Naive thymus-derived CD8-positive, alpha-beta T cell (primary cell): Measurements from ENCODE around the gene TMEM205. TPM values are rescaled to one million over a fixed set of nuclear protein-coding genes. Genes with fewer than 3 reads are reported as not detected.
A peak's percentile ranks its signal among the peaks of the same experiment; 100 is the strongest.

Source experiments
- ATAC-seq, 2 donors: fragments of 150-1000 bp; cut with Tn5 transposase in 1 of 2; sonication (Bioruptor Pico), chemical (Tn5 transposase) in 1 of 2; 1 replicate in 1 of 2; 2 replicates in 1 of 2; pipeline ENCODE4 v1.10.0; 2021; ENCODE audit warnings: mild to moderate bottlenecking in 2 of 2, moderate library complexity in 2 of 2
- POLR2A ChIA-PET: fragments of 350-600 bp; sonication (Branson Sonifier 250); formaldehyde crosslinking; loops from one replicate; lab custom pipeline; 2021; ENCODE audit warnings: antibody characterized with exemption; lab: Charles Lee
- DNase-seq, 10 donors: peaks; one replicate each; pipeline versions ENCODE4 v3.0.0 to v3.0.0-alpha.2; 2020 to 2022
- H3K27ac Mint-ChIP-seq, 10 donors: one replicate each; pipeline ENCODE4 v1.8.0; 2020 to 2022; ENCODE audit warnings: mild to moderate bottlenecking in 10 of 10, mixed read lengths in 10 of 10, moderate library complexity in 4 of 10, inconsistent platforms in 1 of 10
- H3K27me3 Mint-ChIP-seq, 5 donors: one replicate each; pipeline ENCODE4 v1.8.0; 2021 to 2022; ENCODE audit warnings: mixed read lengths in 5 of 5
- H3K36me3 Mint-ChIP-seq, 3 donors: one replicate each; pipeline ENCODE4 v1.8.0; 2020 to 2022; ENCODE audit warnings: mixed read lengths in 3 of 3, mild to moderate bottlenecking in 2 of 3, inconsistent platforms in 1 of 3
- H3K4me1 Mint-ChIP-seq, 4 donors: one replicate each; pipeline ENCODE4 v1.8.0; 2021 to 2022; ENCODE audit warnings: mixed read lengths in 4 of 4
- H3K4me3 Mint-ChIP-seq, 10 donors: one replicate each; pipeline ENCODE4 v1.8.0; 2020 to 2022; ENCODE audit warnings: mild to moderate bottlenecking in 10 of 10, mixed read lengths in 10 of 10, moderate library complexity in 6 of 10, inconsistent platforms in 1 of 10
- H3K9me3 Mint-ChIP-seq, 9 donors: one replicate each; pipeline ENCODE4 v1.8.0; 2020 to 2022; ENCODE audit warnings: mixed read lengths in 9 of 9, mild to moderate bottlenecking in 3 of 9, inconsistent platforms in 1 of 9, moderate library complexity in 1 of 9
- polyA plus RNA-seq, 3 donors: library from polyadenylated mRNA; unstranded; fragments of 300-500 nt; fragmentation: Illumina TruSeq; gene quantifications; one replicate each; pipeline ENCODE4 v1.2.3, GENCODE V29; 2021
- total RNA-seq, 8 experiments: library from RNA in 2 of 8; stranded (reverse) in 2 of 8; gene quantifications; one replicate each; pipeline ENCODE4 v1.2.3 and lab custom pipeline; 2021 to 2026

The TMEM205 gene
- total and polyA plus RNA-seq, 5 experiments from 2014 or later = 22.9 to 76.1 (median 56.6) TPM

DNA sequence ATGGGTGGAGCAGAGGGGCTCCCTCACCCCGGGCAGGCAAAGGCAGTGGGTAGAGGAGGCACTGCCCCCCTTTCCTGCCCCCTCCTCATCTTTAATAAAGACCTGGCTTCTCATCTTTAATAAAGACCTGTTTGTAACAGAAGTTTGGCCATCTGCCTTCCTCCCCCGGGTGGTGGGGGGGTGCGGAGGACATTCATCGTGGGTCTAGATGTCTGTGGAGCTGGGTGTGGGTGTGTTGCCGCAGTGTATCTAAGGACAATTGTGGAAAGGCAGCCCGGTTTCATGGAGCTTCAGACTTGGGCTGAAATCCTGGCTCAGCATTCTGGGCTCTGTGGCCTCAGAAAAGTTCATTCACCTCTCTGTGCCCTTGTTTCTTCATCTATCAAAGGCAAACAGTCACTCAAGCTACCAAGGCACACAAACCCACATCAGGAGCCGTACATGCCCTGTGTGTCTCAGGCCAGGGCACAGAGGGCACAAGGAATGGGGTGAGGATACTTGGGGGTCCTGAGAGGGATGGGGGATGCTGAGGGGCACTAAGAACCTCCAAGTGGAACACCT is 19.6 kb upstream of the TMEM205 start:
- H3K27me3 Mint-ChIP-seq = no peaks in the 10 kb centered on the region
- H3K4me3 Mint-ChIP-seq = no peak overlapping the region
- H3K36me3 Mint-ChIP-seq = peaks cover 0 to 46% (median 6%) of the 10 kb centered on the region in 3 donors
- peaks cover 0 to under 1% (median under 1%) of the 10 kb centered on the region in 4 donors for H3K4me1 Mint-ChIP-seq
- no peaks in the 10 kb centered on the region for H3K9me3 Mint-ChIP-seq
- no peak overlapping the region for H3K27ac Mint-ChIP-seq
- POLR2A ChIA-PET = no interaction called here
- ATAC-seq = no peak
- DNase-seq = no peak

DNA sequence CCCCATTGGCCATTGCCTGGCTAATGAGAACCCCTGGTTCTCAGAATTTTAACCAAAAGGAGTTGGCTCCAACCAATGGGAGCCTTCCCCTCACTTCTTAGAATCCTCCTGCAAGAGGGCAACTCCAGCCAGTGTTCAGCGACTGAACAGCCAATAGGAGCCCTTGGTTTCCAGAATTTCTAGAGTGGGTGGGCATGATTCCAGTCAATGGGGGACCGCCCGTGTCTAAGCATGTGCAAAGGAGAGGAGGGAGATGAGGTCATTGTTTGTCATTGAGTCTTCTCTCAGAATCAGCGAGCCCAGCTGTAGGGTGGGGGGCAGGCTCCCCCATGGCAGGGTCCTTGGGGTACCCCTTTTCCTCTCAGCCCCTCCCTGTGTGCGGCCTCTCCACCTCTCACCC is 18.9 kb upstream of the TMEM205 start:
- Mint-ChIP-seq H3K4me1 (no peaks in the 10 kb centered on the region), H3K27ac (peak overlapping the region in 1 of 10 donors; percentile 34), H3K4me3 (no peak overlapping the region), H3K9me3 (no peaks in the 10 kb centered on the region), H3K27me3 (no peaks in the 10 kb centered on the region), H3K36me3 (peaks cover 0 to 42% (median 5%) of the 10 kb centered on the region in 3 donors)
- no peak for ATAC-seq
- POLR2A ChIA-PET = interaction anchor here (0.6 kb wide), 1 partner anchor 639 kb away, joined by 3 read pairs; no protein-coding TSS in a partner anchor
- DNase-seq = no peak

DNA sequence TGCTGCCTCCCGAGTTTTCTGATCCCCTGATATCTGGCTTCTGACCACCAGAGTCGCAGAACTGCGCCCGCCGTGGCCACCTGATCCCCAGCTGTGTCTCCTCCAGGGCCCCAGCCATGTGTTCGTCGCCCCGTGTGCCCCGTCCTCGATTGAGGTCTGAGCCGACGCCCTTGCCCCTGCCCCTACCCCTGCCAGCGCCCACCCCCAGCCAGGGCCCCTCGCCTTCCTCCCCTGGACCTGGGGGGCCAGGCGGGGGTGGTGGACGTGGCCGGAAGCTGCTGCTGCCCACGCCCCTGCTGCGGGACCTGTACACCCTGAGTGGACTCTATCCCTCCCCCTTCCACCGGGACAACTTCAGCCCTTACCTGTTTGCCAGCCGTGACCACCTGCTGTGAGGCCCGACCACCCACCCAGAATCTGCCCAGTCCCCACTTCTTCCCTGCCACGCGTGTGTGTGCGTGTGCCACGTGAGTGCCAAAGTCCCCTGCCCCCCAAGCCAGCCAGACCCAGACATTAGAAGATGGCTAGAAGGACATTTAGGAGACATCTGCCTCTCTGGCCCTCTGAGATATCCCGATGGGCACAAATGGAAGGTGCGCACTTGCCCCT is 18.3 kb upstream of the TMEM205 start:
- Mint-ChIP-seq H3K36me3 (peaks cover 0 to 37% (median 3%) of the 10 kb centered on the region in 3 donors), H3K27me3 (no peaks in the 10 kb centered on the region), H3K4me3 (no peak overlapping the region), H3K4me1 (no peaks in the 10 kb centered on the region), H3K27ac (peak overlapping the region in 1 of 10 donors; percentile 34), H3K9me3 (no peaks in the 10 kb centered on the region)
- ATAC-seq (no peak), DNase-seq (no peak)
- POLR2A ChIA-PET = interaction anchor here (0.6 kb wide), 1 partner anchor 639 kb away, joined by 3 read pairs; no protein-coding TSS in a partner anchor

DNA sequence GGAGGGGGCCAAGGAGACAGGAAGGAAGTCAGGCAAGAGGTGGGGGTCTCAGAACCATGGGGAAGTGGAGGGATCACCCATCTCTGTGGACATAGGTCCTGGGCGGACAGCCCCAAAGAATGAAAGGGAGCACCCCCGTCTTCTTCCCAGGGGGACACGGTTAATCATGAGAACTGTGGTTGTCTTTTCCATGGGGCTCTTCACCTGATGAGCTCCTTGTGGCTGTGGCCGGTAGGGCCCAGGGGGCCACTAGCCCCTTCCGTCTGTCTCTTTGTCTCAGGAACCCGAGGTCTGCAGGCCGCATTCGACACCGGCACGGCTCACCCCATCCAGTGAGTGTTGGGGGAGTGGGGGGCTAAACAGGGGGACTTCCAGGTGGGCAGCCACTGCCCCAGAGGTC is 17.8 kb upstream of the TMEM205 start:
- H3K36me3 Mint-ChIP-seq = peaks cover 0 to 32% (median 0%) of the 10 kb centered on the region in 3 donors
- no peaks in the 10 kb centered on the region for H3K9me3 Mint-ChIP-seq
- H3K4me1 Mint-ChIP-seq = no peaks in the 10 kb centered on the region
- H3K27ac Mint-ChIP-seq = no peak overlapping the region
- POLR2A ChIA-PET = no interaction called here
- H3K27me3 Mint-ChIP-seq = no peaks in the 10 kb centered on the region
- no peak overlapping the region for H3K4me3 Mint-ChIP-seq
- DNase-seq = no peak
- ATAC-seq = no peak

DNA sequence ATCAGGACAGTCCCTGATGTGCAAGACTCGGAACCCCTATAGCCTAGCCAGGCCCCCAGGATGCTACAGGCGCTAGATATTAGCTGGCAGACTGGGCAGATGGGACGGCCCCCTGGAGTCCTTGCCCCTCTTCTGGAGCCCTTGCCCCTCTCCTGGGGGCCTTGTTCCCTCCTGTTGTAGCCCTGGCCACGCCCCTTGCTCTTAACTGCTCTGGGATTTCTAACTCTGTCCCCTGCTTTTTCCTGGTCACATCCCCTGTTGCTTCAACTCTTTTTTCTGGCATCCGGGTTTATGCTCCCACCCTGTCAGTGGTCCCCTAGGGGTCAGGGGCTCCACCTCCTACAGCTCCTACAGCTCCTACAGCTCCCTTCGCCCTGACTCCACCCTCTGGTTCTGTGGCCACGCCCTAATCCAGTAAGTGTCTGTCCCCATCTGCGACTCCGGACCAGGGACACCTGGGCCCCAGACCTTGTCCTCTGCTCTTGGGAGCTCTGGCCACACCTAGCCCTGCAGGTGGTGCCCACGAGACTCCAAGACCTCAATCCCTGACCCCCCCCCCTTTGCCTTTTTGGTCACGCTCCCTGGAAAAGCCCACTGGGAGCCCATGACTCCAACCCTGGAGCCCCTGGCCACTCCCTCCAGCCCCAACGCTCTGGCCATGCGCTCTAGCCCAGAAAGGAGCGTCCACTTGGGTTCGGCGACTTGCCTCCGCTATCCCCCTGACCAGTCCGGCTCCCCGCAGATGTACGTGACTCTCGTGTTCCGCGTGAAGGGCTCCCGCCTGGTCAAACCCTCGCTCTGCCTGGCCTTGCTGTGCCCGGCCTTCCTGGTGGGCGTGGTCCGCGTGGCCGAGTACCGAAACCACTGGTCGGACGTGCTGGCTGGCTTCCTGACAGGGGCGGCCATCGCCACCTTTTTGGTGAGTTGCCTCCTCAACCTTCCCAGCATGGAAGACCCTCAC is 16.0 kb upstream of the TMEM205 start:
- Mint-ChIP-seq H3K4me1 (peaks cover 0 to 3% (median 0%) of the 10 kb centered on the region in 4 donors), H3K27ac (no peak overlapping the region), H3K9me3 (no peaks in the 10 kb centered on the region), H3K36me3 (peaks cover 0 to 18% (median 0%) of the 10 kb centered on the region in 3 donors), H3K27me3 (peaks cover 0 to 3% (median 0%) of the 10 kb centered on the region in 5 donors), H3K4me3 (no peak overlapping the region)
- no peak for ATAC-seq
- DNase-seq = no peak
- POLR2A ChIA-PET = interaction anchor here (0.7 to 2.4 kb wide), 2 partner anchors 15 to 21 kb away, joined by 3 to 6 read pairs; partner anchors contain the start of genes CCDC159 and TMEM205

DNA sequence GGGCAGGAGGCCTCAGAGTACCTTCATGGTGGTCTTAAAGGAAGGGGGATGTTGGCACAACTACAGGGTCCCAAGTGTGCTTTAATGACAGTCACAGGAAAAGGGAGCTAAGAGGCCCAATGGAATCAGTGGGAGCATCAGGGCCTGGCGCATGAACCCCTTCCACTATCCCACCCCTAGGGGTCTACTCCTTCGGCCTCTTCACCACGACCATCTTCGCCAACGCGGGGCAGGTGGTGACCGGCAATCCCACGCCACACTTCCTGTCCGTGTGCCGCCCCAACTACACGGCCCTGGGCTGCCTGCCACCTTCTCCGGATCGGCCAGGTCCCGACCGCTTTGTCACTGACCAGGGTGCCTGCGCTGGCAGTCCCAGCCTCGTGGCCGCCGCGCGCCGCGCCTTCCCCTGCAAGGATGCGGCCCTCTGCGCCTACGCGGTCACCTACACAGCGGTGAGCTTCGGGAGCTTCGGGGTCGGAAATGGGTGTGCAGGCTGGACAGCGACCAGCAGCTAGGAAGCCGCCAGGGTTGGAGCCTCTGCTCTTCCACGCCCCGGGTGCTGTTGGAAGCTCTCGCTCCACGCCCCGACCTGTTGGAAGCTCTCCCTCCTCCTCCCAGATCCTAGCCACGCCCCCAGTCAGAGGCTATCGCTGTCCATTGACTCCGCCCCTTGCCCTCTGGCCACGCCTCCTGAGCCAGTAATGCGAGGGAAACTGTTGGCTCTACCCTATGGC is 15.1 kb upstream of the TMEM205 start:
- Mint-ChIP-seq H3K36me3 (peaks cover 0 to 14% (median 0%) of the 10 kb centered on the region in 3 donors), H3K4me1 (peaks cover 2 to 5% (median 4%) of the 10 kb centered on the region in 4 donors), H3K27ac (peak overlapping the region in 1 of 10 donors; percentile 24), H3K27me3 (peaks cover 0 to 8% (median 7%) of the 10 kb centered on the region in 5 donors), H3K4me3 (no peak overlapping the region), H3K9me3 (no peaks in the 10 kb centered on the region)
- ATAC-seq = no peak
- no peak for DNase-seq
- POLR2A ChIA-PET = interaction anchor here (0.7 to 2.4 kb wide), 2 partner anchors 14 to 22 kb away, joined by 3 to 6 read pairs; partner anchors contain the start of genes CCDC159 and TMEM205

DNA sequence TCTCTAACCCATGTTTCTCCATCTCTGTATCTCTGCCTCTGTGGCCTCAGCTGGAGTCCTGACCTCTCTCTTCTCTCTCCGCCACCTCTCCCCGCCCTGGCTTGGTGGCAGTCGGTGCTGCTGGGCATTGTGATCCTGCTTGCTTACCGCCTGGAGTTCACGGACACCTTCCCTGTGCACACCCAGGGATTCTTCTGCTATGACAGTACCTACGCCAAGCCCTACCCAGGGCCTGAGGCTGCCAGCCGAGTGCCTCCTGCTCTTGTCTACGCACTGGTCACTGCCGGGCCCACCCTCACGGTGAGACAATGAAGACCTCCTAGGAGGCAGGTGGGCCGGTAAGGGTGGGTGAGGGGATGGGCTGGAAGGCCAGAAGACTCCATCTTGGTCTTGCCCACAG is 13.4 kb upstream of the TMEM205 start:
- DNase-seq (no peak), ATAC-seq (no peak)
- Mint-ChIP-seq H3K4me1 (peaks cover 9 to 18% (median 15%) of the 10 kb centered on the region in 4 donors), H3K27me3 (peaks cover 4 to 17% (median 15%) of the 10 kb centered on the region in 5 donors), H3K36me3 (no peaks in the 10 kb centered on the region), H3K9me3 (no peaks in the 10 kb centered on the region), H3K27ac (no peak overlapping the region), H3K4me3 (no peak overlapping the region)
- POLR2A ChIA-PET = no interaction called here

DNA sequence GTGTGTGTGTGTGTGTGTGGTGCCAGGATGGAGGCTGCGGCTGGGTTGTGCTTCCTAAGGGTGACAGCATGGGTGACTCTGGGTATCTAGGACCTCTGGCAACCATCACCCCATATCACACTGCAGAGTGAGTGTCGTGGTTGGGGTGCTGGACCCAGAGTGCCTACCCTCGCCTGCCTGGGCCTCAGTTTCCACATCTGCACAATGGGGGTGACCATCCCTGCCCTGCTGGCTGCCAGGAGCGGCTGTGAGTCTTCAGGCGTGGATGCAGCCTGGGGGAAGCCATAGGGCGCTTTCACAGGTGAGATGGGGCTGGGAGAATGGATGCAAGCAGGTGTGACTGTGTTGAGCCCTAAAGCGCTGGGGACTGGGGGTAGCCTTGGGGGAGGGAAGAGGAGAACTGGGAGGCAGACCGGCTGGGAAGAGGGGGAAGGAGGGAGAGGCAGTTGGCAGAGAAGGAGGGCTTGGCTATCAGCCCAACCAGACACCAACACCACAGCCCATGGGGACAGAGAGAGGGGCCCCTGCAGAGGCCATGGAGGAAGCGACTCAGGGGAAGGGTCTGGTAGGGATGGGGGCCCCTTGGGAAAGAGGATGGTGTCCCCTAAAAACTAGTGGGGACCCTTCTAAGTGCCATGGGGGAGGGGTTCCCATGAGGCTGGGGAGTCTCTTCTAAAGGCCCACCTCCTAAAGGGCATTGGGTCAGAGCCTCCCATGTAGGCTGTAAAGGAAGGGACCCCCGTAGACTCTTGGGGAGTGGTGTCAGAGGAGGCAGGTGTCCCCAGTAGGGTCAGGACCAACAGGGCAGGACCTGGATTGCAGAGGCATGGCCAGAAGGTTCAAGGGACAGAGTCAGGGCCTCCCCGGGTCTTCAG is 10.8 kb upstream of the TMEM205 start:
- POLR2A ChIA-PET = no interaction called here
- H3K27ac Mint-ChIP-seq = no peak overlapping the region
- ATAC-seq (no peak), DNase-seq (no peak)
- H3K27me3 Mint-ChIP-seq = peaks cover 4 to 17% (median 15%) of the 10 kb centered on the region in 5 donors
- H3K4me3 Mint-ChIP-seq = peak overlapping the region in 4 of 10 donors; percentile 17 to 84 (median 79)
- H3K4me1 Mint-ChIP-seq = peaks cover 9 to 21% (median 16%) of the 10 kb centered on the region in 4 donors
- H3K9me3 Mint-ChIP-seq = no peaks in the 10 kb centered on the region
- no peaks in the 10 kb centered on the region for H3K36me3 Mint-ChIP-seq

DNA sequence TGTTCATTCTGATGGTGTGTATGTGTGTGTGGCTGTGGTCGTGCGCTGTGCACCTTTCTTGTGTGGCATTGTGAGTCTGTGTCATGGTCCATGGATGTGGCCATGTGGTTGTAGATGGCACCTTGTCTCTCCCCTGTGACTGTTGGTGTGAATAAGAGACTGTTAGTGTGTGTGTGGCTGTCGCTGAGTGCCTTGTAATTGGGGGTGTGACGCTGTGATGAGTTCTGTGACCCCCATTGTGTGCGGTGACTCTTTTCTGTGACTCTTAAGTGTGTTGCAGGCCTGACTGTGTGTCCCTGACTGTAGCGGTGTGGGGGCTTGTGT is 10.0 kb upstream of the TMEM205 start:
- Mint-ChIP-seq H3K36me3 (no peaks in the 10 kb centered on the region), H3K27ac (peak overlapping the region in 6 of 10 donors; percentile 3 to 75 (median 52)), H3K27me3 (peaks cover 4 to 17% (median 15%) of the 10 kb centered on the region in 5 donors), H3K4me1 (peaks cover 9 to 21% (median 16%) of the 10 kb centered on the region in 4 donors), H3K9me3 (no peaks in the 10 kb centered on the region), H3K4me3 (peak overlapping the region; percentile 66 to 86 (median 77))
- POLR2A ChIA-PET = no interaction called here
- ATAC-seq (no peak), DNase-seq (no peak)

DNA sequence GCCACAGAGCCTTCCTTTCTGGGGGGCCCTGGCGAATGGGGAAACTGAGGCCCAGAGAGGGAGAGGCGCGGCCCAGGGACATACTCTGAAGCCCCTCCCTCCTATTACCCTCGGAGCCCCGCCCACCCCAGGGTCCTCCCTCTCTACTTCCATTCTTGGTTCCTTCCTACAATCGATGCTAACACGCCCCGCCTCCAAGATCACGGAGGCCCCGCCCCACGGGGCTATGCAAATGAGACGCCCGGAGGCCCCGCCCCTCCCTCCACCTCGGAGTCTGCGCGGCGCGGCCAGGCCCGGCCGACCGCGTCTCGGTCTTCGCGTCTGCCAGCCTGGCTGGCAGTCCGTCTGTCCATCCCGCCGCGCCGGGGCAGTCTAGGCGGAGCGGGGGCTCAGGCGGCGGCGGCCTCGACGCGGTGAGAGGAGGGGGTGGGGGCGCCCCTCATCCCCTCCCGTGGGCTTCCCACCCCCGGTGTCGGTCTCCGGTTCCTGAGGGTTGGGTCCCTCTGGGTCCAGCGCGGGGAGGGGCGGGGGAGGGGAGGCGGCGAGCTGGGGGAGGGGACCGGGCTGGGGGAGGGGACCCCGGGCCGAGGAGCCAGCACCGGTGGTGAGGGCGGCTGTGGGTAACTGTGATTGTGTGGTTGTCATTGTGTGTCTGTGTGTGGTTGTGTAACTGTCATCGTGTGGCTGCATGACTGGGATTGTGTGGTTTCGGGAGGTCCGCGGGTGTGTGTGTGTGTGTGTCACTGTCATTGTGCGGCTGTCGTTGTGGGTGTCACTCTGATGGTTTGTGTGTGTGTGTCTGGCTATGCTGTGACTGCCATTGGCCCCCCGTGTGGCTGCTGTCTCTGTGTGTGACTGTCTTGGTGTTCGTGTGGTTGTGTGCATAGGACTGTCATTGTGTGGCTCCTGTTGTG is 9.3 kb upstream of the TMEM205 start, which contains the start of gene PLPPR2:
PLPPR2 (plus strand) TSS at position 273 of the 914 bp plus-strand sequence. CDS start 2,242 bp downstream, outside the sequence.
- H3K27me3 Mint-ChIP-seq = peaks cover 4 to 17% (median 15%) of the 10 kb centered on the region in 5 donors
- no peaks in the 10 kb centered on the region for H3K36me3 Mint-ChIP-seq
- peaks cover 9 to 21% (median 17%) of the 10 kb centered on the region in 4 donors for H3K4me1 Mint-ChIP-seq
- POLR2A ChIA-PET = no interaction called here
- DNase-seq (peak; percentile 58 to 86 (median 75)), ATAC-seq (peak; percentile 96)
- H3K27ac Mint-ChIP-seq = peak within 1 kb of the TSS in 7 of 10 donors; percentile 3 to 75 (median 47)
- H3K9me3 Mint-ChIP-seq = no peaks in the 10 kb centered on the region
- H3K4me3 Mint-ChIP-seq = peak within 1 kb of the TSS; percentile 66 to 86 (median 77)
